Suprapubic skin (tissue), 4 donors: ENCODE measurements around the gene LRRC28. TPM values are rescaled to one million over a fixed set of nuclear protein-coding genes. Genes with fewer than 3 reads are reported as not detected.

Source experiments
- DNase-seq, 2 donors: peaks; one replicate each; pipeline ENCODE4 v3.0.0-alpha.2; 2019; ENCODE audit warnings: low spot score in 2 of 2
- H3K27ac ChIP-seq: fragments of 200-600 bp; sonication (generic); one replicate; pipeline ENCODE4 v1.5.1; 2019
- H3K27me3 ChIP-seq: fragments of 200-600 bp; sonication (generic); one replicate; pipeline ENCODE4 v1.5.1; 2019
- H3K36me3 ChIP-seq: fragments of 200-600 bp; sonication (generic); one replicate; pipeline ENCODE4 v1.5.1; 2019
- H3K4me1 ChIP-seq: fragments of 200-600 bp; sonication (generic); one replicate; pipeline ENCODE4 v1.5.1; 2019
- H3K4me3 ChIP-seq: fragments of 200-600 bp; sonication (generic); one replicate; pipeline ENCODE4 v1.5.1; 2019; ENCODE audit warnings: mild to moderate bottlenecking
- H3K9me3 ChIP-seq: fragments of 200-600 bp; sonication (generic); one replicate; pipeline ENCODE4 v1.5.1; 2019
- EP300 ChIP-seq: sonication (generic); formaldehyde crosslinking; IDR thresholded peaks from one replicate; pipeline ENCODE4 v1.6.1; 2017; ENCODE audit warnings: antibody characterized with exemption
- POLR2A ChIP-seq, 2 donors: fragments of 450-650 bp; IDR thresholded peaks; one replicate each; pipeline ENCODE4 v1.6.1; 2017; ENCODE audit warnings: antibody characterized with exemption in 2 of 2, mild to moderate bottlenecking in 2 of 2, moderate library complexity in 2 of 2
- POLR2AphosphoS5 ChIP-seq, 3 donors: sonication (generic); formaldehyde crosslinking; IDR thresholded peaks; one replicate each; pipeline ENCODE4 v1.6.1; 2017; ENCODE audit warnings: antibody characterized with exemption in 3 of 3
- WGBS: methylation state at CpG from one replicate; pipeline ENCODE4 v1.1.5; 2018; 5-methylcytosine and 5-hydroxymethylcytosine counted together
- total RNA-seq, 4 donors: library from RNA; depleted of rRNA; stranded (reverse); fragments of >200 nt; gene quantifications; one replicate each; pipeline ENCODE4 v1.1.0, GENCODE V29; 2016
- TF ChIP-seq, protein P1 (sequence below), 2 donors: fragments of 200-600 bp in 1 of 2; fragments of 450-650 bp in 1 of 2; sonication (generic) in 1 of 2; IDR thresholded peaks; one replicate each; pipeline ENCODE4 v1.5.1; 2016 to 2019; ENCODE audit warnings: antibody characterized with exemption in 2 of 2, mild to moderate bottlenecking in 1 of 2, moderate library complexity in 1 of 2

LRRC28 gene
- total RNA-seq, 4 donors from 2014 or later: 26.4 to 80.5 (median 36.5) TPM

DNA sequence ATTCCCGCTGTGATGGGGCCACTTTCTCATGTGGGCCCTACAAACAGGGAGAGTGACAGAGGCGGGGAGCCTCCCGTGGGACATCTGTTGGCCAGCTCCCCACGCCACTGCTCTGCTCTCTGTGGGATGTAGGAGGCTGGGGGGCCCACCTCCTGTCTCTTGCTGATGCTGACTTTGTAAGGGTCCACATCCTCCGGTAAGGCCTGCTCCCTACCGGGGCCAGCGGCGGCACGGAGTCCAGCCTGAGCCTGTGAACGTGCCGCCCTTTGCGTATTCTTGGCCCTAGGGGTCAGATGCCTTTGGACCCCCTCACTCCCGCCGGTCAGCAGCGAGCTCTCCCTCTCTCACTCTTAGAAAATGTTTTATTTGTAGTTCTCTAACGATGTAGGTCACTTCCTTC is 153.2 kb downstream of the LRRC28 start:
- H3K4me1 ChIP-seq: peaks cover 33% of the 10 kb centered on the region
- no peaks in the 10 kb centered on the region for H3K9me3 ChIP-seq
- 90% methylated on average over 12 of the region's 16 CpGs for WGBS
- H3K36me3 ChIP-seq: no peaks in the 10 kb centered on the region
- no peak overlapping the region for H3K27ac ChIP-seq
- H3K27me3 ChIP-seq: no peaks in the 10 kb centered on the region
- TF ChIP-seq, protein P1, sequence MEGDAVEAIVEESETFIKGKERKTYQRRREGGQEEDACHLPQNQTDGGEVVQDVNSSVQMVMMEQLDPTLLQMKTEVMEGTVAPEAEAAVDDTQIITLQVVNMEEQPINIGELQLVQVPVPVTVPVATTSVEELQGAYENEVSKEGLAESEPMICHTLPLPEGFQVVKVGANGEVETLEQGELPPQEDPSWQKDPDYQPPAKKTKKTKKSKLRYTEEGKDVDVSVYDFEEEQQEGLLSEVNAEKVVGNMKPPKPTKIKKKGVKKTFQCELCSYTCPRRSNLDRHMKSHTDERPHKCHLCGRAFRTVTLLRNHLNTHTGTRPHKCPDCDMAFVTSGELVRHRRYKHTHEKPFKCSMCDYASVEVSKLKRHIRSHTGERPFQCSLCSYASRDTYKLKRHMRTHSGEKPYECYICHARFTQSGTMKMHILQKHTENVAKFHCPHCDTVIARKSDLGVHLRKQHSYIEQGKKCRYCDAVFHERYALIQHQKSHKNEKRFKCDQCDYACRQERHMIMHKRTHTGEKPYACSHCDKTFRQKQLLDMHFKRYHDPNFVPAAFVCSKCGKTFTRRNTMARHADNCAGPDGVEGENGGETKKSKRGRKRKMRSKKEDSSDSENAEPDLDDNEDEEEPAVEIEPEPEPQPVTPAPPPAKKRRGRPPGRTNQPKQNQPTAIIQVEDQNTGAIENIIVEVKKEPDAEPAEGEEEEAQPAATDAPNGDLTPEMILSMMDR (IDR thresholded peaks at IDR 0.05): no peak
- TF ChIP-seq POLR2AphosphoS5 (IDR thresholded peaks at IDR 0.05) (no peak), POLR2A (IDR thresholded peaks at IDR 0.05) (no peak), EP300 (no peak)
- DNase-seq: no peak
- H3K4me3 ChIP-seq: no peak overlapping the region

DNA sequence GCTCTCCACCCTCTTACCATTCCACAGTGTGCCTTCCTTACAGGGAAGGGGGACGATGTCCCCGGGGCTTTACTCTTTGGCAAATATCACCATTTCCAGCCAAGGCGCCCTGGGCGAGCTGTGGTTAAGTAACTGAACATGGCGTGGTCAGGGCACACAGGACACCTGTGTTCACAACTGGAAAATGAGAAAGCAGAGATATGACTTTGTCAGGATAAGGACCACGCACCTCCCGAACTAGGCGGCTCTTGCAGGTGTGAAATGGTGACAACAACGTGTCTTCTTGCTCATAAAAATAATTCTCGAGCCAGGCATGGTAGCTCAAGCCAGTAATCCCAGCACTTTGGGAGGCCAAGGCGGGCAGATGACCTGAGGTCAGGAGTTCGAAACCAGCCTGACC is 154.8 kb downstream of the LRRC28 start:
- Histone ChIP-seq H3K9me3 (no peaks in the 10 kb centered on the region), H3K4me3 (no peak overlapping the region), H3K36me3 (no peaks in the 10 kb centered on the region), H3K4me1 (peaks cover 36% of the 10 kb centered on the region), H3K27me3 (no peaks in the 10 kb centered on the region), H3K27ac (no peak overlapping the region)
- DNase-seq: no peak
- no peak for TF ChIP-seq POLR2AphosphoS5 (IDR thresholded peaks at IDR 0.05)
- TF ChIP-seq, protein P1 (IDR thresholded peaks at IDR 0.05): no peak
- no peak for TF ChIP-seq POLR2A (IDR thresholded peaks at IDR 0.05)
- no peak for TF ChIP-seq EP300
- WGBS: 92% methylated on average over 12 of the region's 12 CpGs

DNA sequence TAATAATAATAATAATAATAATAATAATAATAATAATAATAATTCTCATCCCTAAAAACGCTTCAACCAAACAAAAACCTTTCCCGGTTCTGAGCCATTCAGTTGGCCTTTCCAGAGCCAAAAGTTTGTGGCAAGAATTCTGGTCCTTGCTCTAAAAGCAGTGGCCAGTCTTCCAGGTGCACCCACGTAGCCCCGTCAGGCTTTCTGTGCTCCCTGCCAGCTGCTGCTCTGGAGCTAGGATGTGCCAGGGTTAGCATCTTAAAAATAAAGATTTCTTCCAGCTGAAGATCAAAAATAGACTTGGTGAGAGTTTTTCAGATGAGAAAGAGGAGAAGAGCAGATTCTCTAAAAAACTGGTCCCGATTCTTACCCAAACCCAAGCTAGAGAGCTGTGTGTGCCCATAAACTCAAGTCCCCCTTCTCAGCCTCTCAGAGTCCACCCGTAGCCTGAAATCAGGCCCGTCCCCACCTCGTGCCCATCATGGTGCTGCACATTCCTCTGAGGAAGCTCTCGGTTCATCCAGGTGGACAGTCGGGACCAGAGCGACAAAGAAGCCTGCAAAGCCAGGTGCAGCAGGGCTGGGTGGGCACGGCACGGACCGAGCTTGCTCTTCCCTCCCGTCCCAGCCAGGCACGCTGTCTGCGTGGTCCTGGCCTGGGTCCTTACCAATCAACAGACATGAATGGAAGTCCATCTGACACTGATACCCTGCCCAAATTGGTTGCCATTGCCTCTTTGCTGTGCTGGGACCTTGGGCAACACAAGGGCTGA is 155.6 kb downstream of the LRRC28 start:
- Histone ChIP-seq H3K27ac (no peak overlapping the region), H3K9me3 (no peaks in the 10 kb centered on the region), H3K4me1 (peaks cover 32% of the 10 kb centered on the region), H3K36me3 (no peaks in the 10 kb centered on the region), H3K4me3 (no peak overlapping the region), H3K27me3 (no peaks in the 10 kb centered on the region)
- DNase-seq: no peak
- 89% methylated on average over 14 of the region's 17 CpGs for WGBS
- TF ChIP-seq POLR2A (IDR thresholded peaks at IDR 0.05): no peak
- no peak for TF ChIP-seq EP300
- no peak for TF ChIP-seq POLR2AphosphoS5 (IDR thresholded peaks at IDR 0.05)
- TF ChIP-seq, protein P1 (IDR thresholded peaks at IDR 0.05): no peak

DNA sequence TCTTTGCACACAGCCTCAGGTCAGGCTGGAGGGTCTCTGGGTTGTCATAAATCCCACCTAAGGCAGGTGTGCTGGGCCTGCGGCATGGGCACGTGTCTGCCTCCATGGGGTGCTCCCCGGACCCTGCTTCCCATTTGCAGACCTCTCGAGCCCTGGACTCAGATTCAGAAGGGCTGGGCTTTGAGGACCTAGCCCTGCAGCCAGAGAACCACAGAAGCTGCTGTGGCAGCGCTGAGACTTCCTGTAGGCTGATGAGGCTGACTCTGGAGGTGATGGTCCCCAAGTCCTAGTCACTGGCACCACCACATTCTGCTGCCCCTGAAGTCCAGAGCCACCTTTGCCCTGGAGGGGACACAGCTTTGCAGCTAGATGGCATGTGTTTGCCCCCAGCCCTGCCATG is 156.4 kb downstream of the LRRC28 start:
- no peak for DNase-seq
- H3K4me3 ChIP-seq: no peak overlapping the region
- TF ChIP-seq, protein P1 (IDR thresholded peaks at IDR 0.05): no peak
- TF ChIP-seq POLR2AphosphoS5 (IDR thresholded peaks at IDR 0.05) (no peak), EP300 (no peak), POLR2A (IDR thresholded peaks at IDR 0.05) (no peak)
- H3K9me3 ChIP-seq: no peaks in the 10 kb centered on the region
- H3K36me3 ChIP-seq: no peaks in the 10 kb centered on the region
- H3K27ac ChIP-seq: peak overlapping the region; percentile 48
- WGBS: 55% methylated on average over 2 of the region's 5 CpGs
- H3K4me1 ChIP-seq: peaks cover 24% of the 10 kb centered on the region
- H3K27me3 ChIP-seq: no peaks in the 10 kb centered on the region

DNA sequence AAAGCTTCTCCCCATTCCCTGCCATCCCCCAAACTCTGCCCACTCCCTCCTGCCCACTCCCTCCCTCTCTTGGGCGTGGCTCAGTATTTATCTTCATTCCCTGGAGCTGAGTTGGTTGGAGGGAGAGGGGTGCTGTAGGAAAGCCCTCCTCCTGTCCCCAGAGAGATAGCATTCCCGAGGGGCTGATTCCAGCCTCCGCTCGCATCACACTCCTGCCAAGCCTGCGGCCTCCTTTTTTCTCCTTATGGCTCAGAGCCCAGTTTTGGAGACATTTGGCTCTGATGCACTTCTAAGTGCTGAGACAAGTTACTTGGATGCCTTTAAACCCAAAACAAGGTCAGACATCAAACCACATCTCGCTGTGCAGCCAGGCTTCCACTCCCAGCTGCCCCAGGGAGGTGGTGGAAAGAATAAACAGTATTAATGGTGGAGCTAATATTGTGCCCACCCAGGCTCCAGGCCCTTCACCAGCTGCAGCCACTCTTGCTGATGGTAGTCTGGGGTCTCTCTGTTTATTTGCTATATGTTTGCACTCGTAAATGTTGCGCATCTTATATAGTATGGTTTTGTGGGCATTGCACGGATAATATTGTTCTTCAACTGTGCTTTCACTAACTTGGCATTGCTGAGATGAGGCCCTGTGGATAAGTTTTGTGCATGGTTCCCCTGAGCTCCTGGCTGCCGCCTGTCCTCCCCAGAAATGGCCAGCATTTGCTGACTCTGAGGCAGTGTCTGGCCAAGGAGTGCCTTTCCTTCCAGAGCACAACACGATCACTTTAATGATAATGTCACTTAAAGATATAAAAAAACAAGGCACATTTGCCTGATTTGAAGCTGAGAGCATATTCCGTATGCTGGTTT is 157.2 kb downstream of the LRRC28 start:
- peaks cover 23% of the 10 kb centered on the region for H3K4me1 ChIP-seq
- H3K9me3 ChIP-seq: no peaks in the 10 kb centered on the region
- TF ChIP-seq, protein P1 (IDR thresholded peaks at IDR 0.05): no peak
- no peak for TF ChIP-seq EP300
- no peak for TF ChIP-seq POLR2AphosphoS5 (IDR thresholded peaks at IDR 0.05)
- no peak overlapping the region for H3K4me3 ChIP-seq
- DNase-seq: no peak
- WGBS: 29% methylated on average over 12 of the region's 12 CpGs
- no peaks in the 10 kb centered on the region for H3K36me3 ChIP-seq
- peak overlapping the region; percentile 48 for H3K27ac ChIP-seq
- H3K27me3 ChIP-seq: no peaks in the 10 kb centered on the region
